HCT116 (cell line): ENCODE data around the gene MEGF6. TPM values are rescaled to one million over a fixed set of nuclear protein-coding genes. Genes with fewer than 3 reads are reported as not detected.

Source experiments
- ATAC-seq: fragments of 200-7000 bp; cut with Tn5 transposase; 2 replicates; pipeline ENCODE4 v1.9.1; 2020; ENCODE audit warnings: mild to moderate bottlenecking, moderate library complexity
- BruUV-seq: library from RNA; stranded (reverse); fragments of 400-500 nt; replicated peaks from 2 replicates; lab custom pipeline; 2021; lab: Mats Ljungman, UMichigan
- CTCF ChIA-PET: fragments of 300-600 bp; sonication (Branson Sonifier 250); formaldehyde crosslinking; loops from one replicate; lab custom pipeline; 2021; ENCODE audit warnings: antibody characterized with exemption; lab: Charles Lee
- POLR2A ChIA-PET: fragments of 300-600, 350-600 bp; sonication (Branson Sonifier 250); formaldehyde crosslinking; loops from one replicate; lab custom pipeline; 2021; ENCODE audit warnings: antibody characterized with exemption; lab: Charles Lee
- RAD21 ChIA-PET, 2 experiments: fragments of 300-600 bp; sonication (Branson Sonifier 250); formaldehyde crosslinking; loops; one replicate each; lab custom pipeline; 2023; ENCODE audit warnings: low total read pairs in 2 of 2; ENCODE audit not compliant: uncharacterized antibody in 2 of 2, unreplicated experiment in 2 of 2, low non-redundant PET in 1 of 2; lab: Charles Lee
- DNase-seq: peaks from one replicate; pipeline ENCODE4 v3.0.0-alpha.2; 2010; ENCODE audit warnings: low read depth, low spot score
- H2AFZ ChIP-seq: fragments of 200-600 bp; shearing (Covaris generic), sonication (generic); 2 replicates; pipeline ENCODE4 v1.6.1; 2017; ENCODE audit warnings: low read depth, mixed run types, mixed read lengths, antibody characterized with exemption, low read length; ENCODE audit not compliant: poor library complexity, severe bottlenecking
- H3K27ac ChIP-seq: 2 replicates; pipeline ENCODE4 v1.5.1; 2012; ENCODE audit warnings: low read depth, low read length
- H3K27me3 ChIP-seq: fragments of 200-600 bp; sonication (generic); 2 replicates; pipeline ENCODE4 v1.6.1; 2016; ENCODE audit warnings: mixed run types, low read length, mixed read lengths; ENCODE audit not compliant: insufficient read depth
- H3K36me3 ChIP-seq, 2 experiments: fragments of 200-500 bp in 1 of 2; fragments of 200-600 bp in 1 of 2; sonication (Bioruptor generic) in 1 of 2; sonication (generic) in 1 of 2; 2 replicates each; pipeline versions ENCODE4 v1.5.1 to v1.6.1; 2014 to 2016; ENCODE audit warnings: low read length in 2 of 2, inconsistent platforms in 1 of 2, mixed read lengths in 1 of 2, mixed run types in 1 of 2; ENCODE audit not compliant: insufficient read depth in 2 of 2, control insufficient read depth in 1 of 2
- H3K4me1 ChIP-seq, 2 experiments: fragments of 200-600 bp in 1 of 2; sonication (generic) in 1 of 2; 2 replicates each; pipeline versions ENCODE4 v1.5.1 to v1.6.1; 2012 to 2017; ENCODE audit warnings: low read length in 2 of 2, inconsistent platforms in 1 of 2, mild to moderate bottlenecking in 1 of 2, mixed read lengths in 1 of 2, mixed run types in 1 of 2, moderate library complexity in 1 of 2; ENCODE audit not compliant: insufficient read depth in 2 of 2, control insufficient read depth in 1 of 2
- H3K4me2 ChIP-seq: fragments of 200-600 bp; sonication (generic); 2 replicates; pipeline ENCODE4 v1.6.1; 2017; ENCODE audit warnings: mixed run types, low read length, mixed read lengths
- H3K4me3 ChIP-seq, 2 experiments: fragments of 200-600 bp in 1 of 2; sonication (generic) in 1 of 2; replicated peaks in 1 of 2; 2 replicates each; pipeline ENCODE4 v1.5.1; 2011 to 2016; ENCODE audit warnings: low read length in 2 of 2, control low read depth in 1 of 2, low read depth in 1 of 2, mild to moderate bottlenecking in 1 of 2, mixed read lengths in 1 of 2, mixed run types in 1 of 2
- H3K79me2 ChIP-seq: fragments of 200-600 bp; sonication (generic); 2 replicates; pipeline ENCODE4 v1.6.1; 2017; ENCODE audit warnings: mild to moderate bottlenecking, mixed run types, low read length, moderate library complexity, mixed read lengths; ENCODE audit not compliant: insufficient read depth
- H3K9ac ChIP-seq: fragments of 200-600 bp; sonication (generic); 2 replicates; pipeline ENCODE4 v1.6.1; 2016; ENCODE audit warnings: low read length, mixed read lengths
- H3K9me2 ChIP-seq: fragments of 200-600 bp; sonication (generic), shearing (Covaris generic); 2 replicates; pipeline ENCODE4 v1.6.1; 2017; ENCODE audit warnings: mixed run types, mild to moderate bottlenecking, moderate library complexity; ENCODE audit not compliant: insufficient read depth
- H3K9me3 ChIP-seq, 2 experiments: fragments of 200-500 bp in 1 of 2; fragments of 200-600 bp in 1 of 2; sonication (Bioruptor generic) in 1 of 2; sonication (generic) in 1 of 2; 2 replicates each; pipeline ENCODE4 v1.6.1; 2014 to 2017; ENCODE audit warnings: low read length in 2 of 2, mixed read lengths in 2 of 2, inconsistent platforms in 1 of 2, low read depth in 1 of 2, mild to moderate bottlenecking in 1 of 2, mixed run types in 1 of 2, moderate library complexity in 1 of 2; ENCODE audit not compliant: control insufficient read depth in 1 of 2, insufficient read depth in 1 of 2
- H4K20me1 ChIP-seq: fragments of 200-600 bp; sonication (generic), shearing (Covaris generic); 2 replicates; pipeline ENCODE4 v1.6.1; 2017; ENCODE audit warnings: mixed run types, mild to moderate bottlenecking, moderate library complexity; ENCODE audit not compliant: insufficient read depth
- ATF3 ChIP-seq: IDR thresholded peaks from 2 replicates; pipeline ENCODE4 v1.6.1; 2012
- CBX3 ChIP-seq: IDR thresholded peaks from 2 replicates; pipeline ENCODE4 v1.6.1; 2012; ENCODE audit warnings: low read depth
- CEBPB ChIP-seq: IDR thresholded peaks from 2 replicates; pipeline ENCODE4 v1.6.1; 2012; ENCODE audit warnings: low read depth
- CTCF ChIP-seq, 3 experiments: fragments of 200-600 bp in 1 of 3; sonication (generic) in 1 of 3; IDR thresholded peaks in 2 of 3; conservative IDR thresholded peaks in 1 of 3; 2 replicates each; pipeline ENCODE4 v1.5.1; 2012 to 2017; ENCODE audit warnings: low read depth in 2 of 3, low read length in 2 of 3, antibody characterized with exemption in 1 of 3, borderline replicate concordance in 1 of 3, control low read depth in 1 of 3, mild to moderate bottlenecking in 1 of 3, mixed read lengths in 1 of 3, mixed run types in 1 of 3, moderate library complexity in 1 of 3; ENCODE audit not compliant: insufficient read depth in 1 of 3
- EGR1 ChIP-seq: IDR thresholded peaks from 2 replicates; pipeline ENCODE4 v1.6.1; 2012; ENCODE audit warnings: low read depth
- ELF1 ChIP-seq: IDR thresholded peaks from 2 replicates; pipeline ENCODE4 v1.6.1; 2012; ENCODE audit warnings: low read depth, borderline replicate concordance
- FOSL1 ChIP-seq: IDR thresholded peaks from 2 replicates; pipeline ENCODE4 v1.6.1; 2012; ENCODE audit warnings: low read depth
- RAD21 ChIP-seq: IDR thresholded peaks from 2 replicates; pipeline ENCODE4 v1.6.1; 2012; ENCODE audit warnings: low read depth, mild to moderate bottlenecking
- REST ChIP-seq: IDR thresholded peaks from 2 replicates; pipeline ENCODE4 v1.6.1; 2012; ENCODE audit warnings: low read depth
- SP1 ChIP-seq: IDR thresholded peaks from 2 replicates; pipeline ENCODE4 v1.6.1; 2012; ENCODE audit warnings: low read depth
- SRF ChIP-seq: IDR thresholded peaks from 2 replicates; pipeline ENCODE4 v1.6.1; 2012; ENCODE audit warnings: low read depth
- ZBTB33 ChIP-seq: IDR thresholded peaks from 2 replicates; pipeline ENCODE4 v1.6.1; 2011; ENCODE audit warnings: mild to moderate bottlenecking, low read length, moderate library complexity; ENCODE audit not compliant: insufficient replicate concordance; ENCODE audit errors: extremely low read depth
- ZFX ChIP-seq: fragments of 450-650 bp; IDR thresholded peaks from 2 replicates; pipeline ENCODE4 v1.6.1; 2017
- intact Hi-C: fragments of 100-400 bp; cut with micrococcal nuclease; formaldehyde crosslinking; loops from 2 replicates; pipeline ENCODE4 v1.10.0; 2022
- total RNA-seq: library from RNA; stranded (reverse); gene quantifications from one replicate; pipeline ENCODE4 v1.2.1, GENCODE V29; 2021; ENCODE audit not compliant: unreplicated experiment

MEGF6 gene
- total RNA-seq, 1 experiment from 2014 or later: 47.6 TPM

- intact Hi-C loops: no loop called here
- RAD21 ChIA-PET: no interaction called here
- no peak for ATAC-seq
- Histone ChIP-seq H2AFZ (no peak overlapping the region), H3K4me1 (peaks cover 0 to 12% of the 10 kb centered on the region in 2 experiments; a peak in 1 of 4 replicates), H3K9me3 (no peaks in the 10 kb centered on the region), H3K4me2 (no peak overlapping the region), H3K9me2 (no peaks in the 10 kb centered on the region)
- BruUV-seq: no TSS peak
- no peak for TF ChIP-seq SP1
- no peak for TF ChIP-seq CBX3
- no peak for TF ChIP-seq ELF1
- TF ChIP-seq, all 23 proteins: peak for 0
- CTCF ChIA-PET: no interaction called here
- Histone ChIP-seq H3K4me3 (no peak overlapping the region), H4K20me1 (no peaks in the 10 kb centered on the region), H3K36me3 (0 out of 4 replicates have a peak, but pooled peaks cover 0 to 3% of the 10 kb centered on the region in 2 experiments), H3K9ac (no peak overlapping the region), H3K27me3 (no peaks in the 10 kb centered on the region), H3K79me2 (no peaks in the 10 kb centered on the region), H3K27ac (no peak overlapping the region)
- POLR2A ChIA-PET: no interaction called here
- no peak for DNase-seq
Measured at GRCh38 chr1:3473381-3473844, 137.9 kb downstream of the MEGF6 start.

- no peaks in the 10 kb centered on the region for H3K9me2 ChIP-seq
- DNase-seq (no peak), ATAC-seq (no peak)
- no peak overlapping the region for H3K4me2 ChIP-seq
- H3K9me3 ChIP-seq: no peaks in the 10 kb centered on the region
- no peak overlapping the region for H3K9ac ChIP-seq
- intact Hi-C loops: no loop called here
- no peak overlapping the region for H2AFZ ChIP-seq
- POLR2A ChIA-PET: no interaction called here
- peaks cover 0 to 12% of the 10 kb centered on the region in 2 experiments; a peak in 1 of 4 replicates for H3K4me1 ChIP-seq
- BruUV-seq: no TSS peak
- RAD21 ChIA-PET: no interaction called here
- no peaks in the 10 kb centered on the region for H4K20me1 ChIP-seq
- no peak overlapping the region for H3K4me3 ChIP-seq
- 0 out of 4 replicates have a peak, but pooled peaks cover 0 to 3% of the 10 kb centered on the region in 2 experiments for H3K36me3 ChIP-seq
- CTCF ChIA-PET: no interaction called here
- no peaks in the 10 kb centered on the region for H3K79me2 ChIP-seq
- H3K27me3 ChIP-seq: no peaks in the 10 kb centered on the region
- no peak overlapping the region for H3K27ac ChIP-seq
- TF ChIP-seq ATF3 (no peak), ZBTB33 (no peak), CBX3 (no peak), EGR1 (no peak), SRF (no peak), ZFX (no peak), SP1 (no peak), FOSL1 (no peak), CEBPB (no peak), RAD21 (no peak), CTCF (IDR thresholded peaks at IDR 0.05 in 2 of 3, conservative IDR thresholded peaks at IDR 0.05 in 1 of 3; ENCODE audit: borderline replicate concordance in 1 of 3, insufficient read depth in 1 of 3, low read depth in 2 of 3, low read length in 2 of 3) (no peak), REST (no peak)
Measured at GRCh38 chr1:3472906-3473305, 138.4 kb downstream of the MEGF6 start.
